Measurements from ENCODE around the gene CFAP77.

DNA sequence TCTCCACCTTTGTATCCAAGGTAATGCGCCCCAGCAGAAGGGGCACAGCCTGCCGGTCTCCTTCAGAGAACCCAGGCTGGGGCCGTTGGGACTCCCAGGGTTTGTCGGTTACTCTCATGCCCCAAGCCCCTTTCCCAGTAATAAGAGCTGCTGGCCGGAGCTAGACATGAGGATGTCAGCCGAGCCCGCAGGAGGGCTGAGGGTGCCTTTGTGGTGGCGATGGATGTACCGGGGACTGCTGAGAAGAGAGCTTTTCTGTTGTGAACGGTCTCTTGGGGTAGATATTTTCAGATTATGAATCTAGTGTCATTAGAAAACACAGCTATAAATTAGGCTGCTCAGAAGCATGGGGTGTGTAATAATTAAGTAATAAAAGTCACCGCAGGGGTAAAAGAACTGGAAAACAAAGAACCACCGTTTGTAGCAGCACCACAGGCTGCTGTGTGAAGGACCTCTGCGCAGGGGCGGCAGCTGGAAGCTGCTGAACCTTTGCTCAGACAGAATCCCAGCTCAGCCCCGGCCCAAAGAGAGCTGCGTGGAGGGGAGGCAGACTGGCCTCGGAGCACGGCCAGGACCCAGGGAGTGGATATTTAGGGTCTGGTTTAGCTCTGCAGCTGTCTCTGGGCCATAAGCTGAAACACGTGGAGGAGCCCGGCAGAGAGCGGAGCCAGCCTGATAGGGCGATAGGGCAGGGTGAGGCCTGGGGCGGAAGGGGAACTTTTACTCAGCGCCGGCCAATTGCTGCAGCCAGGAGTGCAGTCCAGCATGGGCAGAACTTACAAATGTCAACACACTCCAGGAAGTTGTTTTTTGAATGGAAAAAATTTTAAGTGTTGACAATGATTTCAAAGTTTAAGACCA, 121.9 kb downstream of the CFAP77 start:
- no peak for TF ChIP-seq PHF8 (conservative IDR thresholded peaks at IDR 0.05; ENCODE audit: low read depth, low read length)
- TF ChIP-seq TEAD4 (IDR thresholded peaks at IDR 0.05; ENCODE audit: low read depth, low read length), result no peak

All from H1 (cell line).